ENCODE results near the gene NPAS3.

NPAS3 gene

DNA sequence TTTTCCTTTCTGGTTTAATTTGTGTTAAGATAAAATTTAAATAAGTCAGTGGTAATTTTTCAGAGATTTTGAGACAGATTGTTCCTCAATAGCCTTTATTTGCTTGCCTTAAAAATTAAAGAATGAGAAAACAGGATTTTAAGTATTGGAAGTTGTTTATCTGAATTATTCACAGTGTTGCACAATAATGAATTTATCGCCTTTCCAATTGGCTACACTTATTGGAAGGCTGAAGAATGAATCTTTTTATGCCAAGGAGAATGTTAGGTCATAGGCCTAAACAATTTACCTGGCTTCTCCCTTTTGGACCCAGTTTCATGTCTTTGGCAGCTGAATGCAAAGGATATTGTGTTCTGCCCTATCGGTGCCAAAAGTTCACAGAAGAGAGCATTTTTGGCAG is 250.2 kb downstream of the NPAS3 start:
- DNase-seq: no peak

DNA sequence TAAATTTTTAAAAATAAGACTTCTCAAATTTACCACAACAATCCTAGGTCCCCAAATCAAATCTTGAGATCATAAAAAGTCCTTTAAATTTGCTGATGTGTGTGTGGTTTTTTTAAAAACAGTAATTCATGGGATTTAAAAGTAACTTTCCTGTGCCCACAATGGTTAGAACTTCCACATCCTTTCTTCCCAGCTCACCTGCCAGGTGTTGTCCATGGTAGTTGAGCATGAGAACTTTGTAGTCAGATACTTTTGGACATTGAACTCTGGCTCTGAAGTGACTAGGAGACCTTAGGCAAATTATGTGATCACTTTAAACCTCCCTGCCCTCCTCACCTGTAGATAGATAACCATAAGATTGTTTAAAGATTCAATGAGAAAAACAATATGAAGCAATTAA is 253.2 kb downstream of the NPAS3 start:
- DNase-seq: no peak

DNA sequence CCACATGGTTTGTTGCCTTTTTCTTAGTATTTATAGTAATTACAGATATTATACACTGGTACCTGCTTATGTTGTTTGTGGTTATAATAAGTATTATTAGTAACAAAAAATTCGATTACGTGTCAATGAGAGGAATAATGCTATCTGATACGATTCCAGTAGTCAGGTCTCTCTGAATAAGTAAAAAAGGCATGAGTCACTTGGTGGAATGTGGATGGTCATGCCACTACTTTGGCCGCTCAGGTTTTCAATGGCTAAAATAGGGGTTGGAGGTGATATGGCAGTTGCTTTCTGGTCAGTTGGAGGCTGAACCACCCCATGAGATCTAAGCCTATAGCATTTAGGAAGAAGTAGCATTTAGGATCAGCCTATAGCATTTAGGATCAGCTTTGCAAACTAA is 255.9 kb downstream of the NPAS3 start:
- DNase-seq: no peak

DNA sequence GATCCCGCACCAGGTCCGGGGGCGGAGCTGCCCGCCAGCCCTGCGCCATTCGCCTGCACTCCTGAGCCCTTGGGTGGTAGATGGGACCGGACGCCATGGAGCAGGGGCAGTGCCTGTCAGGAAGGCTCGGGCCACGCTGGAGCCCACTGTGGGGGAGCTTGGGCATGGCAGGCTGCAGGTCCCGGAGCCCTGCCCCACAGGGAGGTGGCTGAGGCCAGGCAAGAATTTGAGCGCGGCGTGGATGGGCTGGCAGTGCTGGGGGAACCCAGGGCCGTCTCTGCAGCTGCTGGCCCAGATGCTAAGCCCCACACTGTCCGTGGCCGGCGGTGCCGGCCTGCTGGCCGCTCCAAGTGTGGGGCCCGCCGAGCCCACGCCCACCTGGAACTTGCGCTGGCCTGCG is 260.0 kb downstream of the NPAS3 start:
- DNase-seq: no peak

DNA sequence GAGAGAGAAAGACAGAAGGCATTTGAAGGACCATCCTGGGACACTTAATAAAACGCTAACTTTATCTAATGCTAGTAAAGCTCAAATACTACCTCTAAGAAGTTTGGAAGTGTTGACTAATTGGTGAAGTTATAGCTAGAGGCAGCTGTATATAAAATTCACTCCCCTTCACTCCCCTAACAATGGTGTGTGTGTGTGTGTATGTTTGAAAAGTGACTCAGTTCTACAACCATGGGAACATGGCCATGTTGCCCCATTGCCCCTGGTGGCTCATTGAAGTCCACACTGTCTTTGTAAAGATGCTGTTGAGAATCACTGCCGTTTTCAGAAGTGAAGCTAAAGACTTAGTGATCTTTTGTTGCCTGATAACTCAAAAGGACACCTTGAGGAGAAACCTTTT is 262.4 kb downstream of the NPAS3 start:
- DNase-seq: no peak

DNA sequence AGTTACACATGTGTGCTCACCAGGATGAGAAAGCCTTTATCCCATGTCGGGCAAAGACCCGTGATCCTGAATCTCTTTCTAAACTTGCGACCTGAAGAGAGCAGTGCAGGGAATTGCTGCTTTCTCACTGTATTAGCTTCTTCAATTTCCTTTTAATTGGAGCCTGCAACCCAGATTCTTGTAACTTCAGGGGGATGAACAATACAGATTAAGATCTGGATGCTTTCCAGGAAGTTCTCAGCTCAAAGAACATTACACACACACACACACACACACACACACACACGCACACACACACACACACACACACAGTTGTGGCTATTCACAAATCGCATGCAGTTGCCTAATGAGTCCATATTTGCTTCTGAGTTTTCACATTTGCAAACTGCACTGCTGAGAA is 268.3 kb downstream of the NPAS3 start:
- DNase-seq: no peak

DNA sequence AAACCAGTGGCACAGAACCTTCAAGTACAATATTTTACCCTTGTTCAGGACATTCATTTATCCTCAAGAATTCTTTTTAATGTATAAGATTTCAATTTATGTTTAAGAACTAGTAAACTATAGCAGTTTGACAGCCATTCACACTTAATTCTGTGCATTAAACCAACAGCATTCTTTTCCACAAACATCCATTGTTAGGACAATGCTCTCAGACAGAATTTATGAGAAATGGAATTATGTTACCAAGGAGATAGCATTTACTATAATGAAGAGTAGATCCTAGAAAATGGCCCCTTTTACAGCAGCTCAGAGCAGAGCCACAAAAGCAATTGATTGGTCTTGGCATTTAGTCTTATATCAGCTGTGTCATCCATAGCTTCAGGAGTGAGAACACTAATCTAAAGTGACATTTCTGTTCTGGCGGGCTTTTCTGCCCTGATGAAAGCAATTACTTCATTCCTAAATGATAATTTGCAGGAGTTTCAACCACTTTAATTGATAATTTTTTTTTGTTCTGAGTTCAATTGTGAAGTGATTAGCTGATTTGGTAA is 268.9 kb downstream of the NPAS3 start:
- DNase-seq: no peak

DNA sequence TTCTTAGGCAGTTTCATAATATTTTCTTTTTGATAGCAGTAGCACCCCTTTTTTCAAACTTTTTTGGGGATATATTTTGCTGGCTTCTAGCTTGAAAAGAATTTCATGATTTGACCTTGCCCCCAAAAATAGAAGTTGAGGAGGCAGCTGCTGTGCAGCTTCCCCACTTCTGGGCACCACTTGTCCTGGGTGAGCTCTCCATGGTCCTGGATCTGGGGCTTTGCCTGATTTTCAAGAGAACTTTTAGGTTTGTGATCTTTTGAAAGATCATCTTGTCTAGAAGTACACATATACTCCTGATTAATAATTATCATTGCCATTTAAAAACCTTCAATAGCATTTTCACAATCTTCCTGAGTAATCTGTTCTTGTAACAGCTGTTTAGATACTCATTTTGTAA is 271.6 kb downstream of the NPAS3 start:
- DNase-seq: no peak

DNA sequence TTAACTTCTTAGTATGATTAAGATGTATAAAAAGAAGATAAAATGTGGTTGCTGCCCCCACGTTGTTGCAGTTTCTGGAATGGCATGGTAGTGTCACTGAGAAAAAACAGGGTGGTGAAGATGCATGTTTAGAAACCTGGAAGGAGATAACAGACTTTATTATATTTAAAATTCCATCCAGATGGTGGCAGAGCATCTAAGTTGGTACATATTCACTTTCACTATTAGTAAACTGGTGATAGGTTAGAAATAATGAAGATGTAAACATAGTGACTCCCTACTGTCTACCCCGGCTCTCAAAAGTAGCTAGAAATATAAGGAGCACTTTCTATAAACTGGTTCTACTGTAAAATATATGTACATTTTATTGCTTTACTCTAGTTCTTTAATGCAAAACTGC is 279.3 kb downstream of the NPAS3 start:
- DNase-seq: no peak

DNA sequence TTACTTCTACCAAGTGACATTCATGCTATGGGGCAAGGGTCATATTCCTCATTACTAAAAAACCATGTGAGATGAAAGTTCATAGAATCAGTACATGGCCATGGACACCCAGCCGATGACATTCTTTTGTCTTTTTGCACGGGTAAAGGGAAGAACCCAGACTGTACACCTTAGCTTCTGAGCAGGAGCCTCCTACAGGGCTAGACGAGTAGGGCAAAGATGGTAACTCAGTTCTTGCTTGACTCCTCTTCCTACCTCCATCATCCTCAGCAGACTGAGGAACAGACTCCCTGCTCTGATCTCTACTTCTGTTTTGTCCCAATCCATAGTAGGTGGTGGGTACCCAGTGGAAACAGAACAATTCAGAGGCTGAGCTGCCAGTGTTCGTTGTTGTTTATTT is 281.3 kb downstream of the NPAS3 start:
- no peak for DNase-seq

DNA sequence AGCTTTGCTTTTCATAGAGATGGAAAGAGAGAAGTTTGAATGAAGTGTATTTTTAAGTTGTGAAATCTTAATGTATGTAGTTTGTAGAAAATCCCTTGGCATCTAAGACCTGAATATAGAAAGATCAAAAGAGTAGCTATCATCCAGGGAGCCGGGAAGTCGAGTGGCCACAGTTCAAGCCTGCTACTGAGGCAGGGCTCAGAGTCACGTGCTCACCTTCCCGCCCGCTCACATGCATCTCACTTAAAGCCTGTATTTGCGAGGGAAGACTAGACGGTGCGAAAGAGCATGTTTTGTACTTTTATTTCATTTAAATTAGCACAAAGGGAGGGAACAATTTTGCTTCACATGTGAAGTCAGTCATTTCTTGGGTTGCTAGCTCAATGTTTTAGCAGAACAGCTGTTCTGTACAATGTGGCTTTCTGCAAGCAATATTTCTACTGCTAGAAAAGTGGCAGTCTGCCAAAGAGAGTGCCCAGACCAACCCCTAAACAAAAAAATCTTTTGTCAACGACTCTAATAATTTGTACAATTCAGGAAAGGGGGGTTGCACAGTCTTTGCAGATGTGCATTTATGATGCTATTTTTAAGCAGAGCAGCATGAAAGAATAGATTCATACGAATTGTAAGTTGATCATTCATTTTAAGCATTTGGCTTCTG is 290.7 kb downstream of the NPAS3 start:
- no peak for DNase-seq

DNA sequence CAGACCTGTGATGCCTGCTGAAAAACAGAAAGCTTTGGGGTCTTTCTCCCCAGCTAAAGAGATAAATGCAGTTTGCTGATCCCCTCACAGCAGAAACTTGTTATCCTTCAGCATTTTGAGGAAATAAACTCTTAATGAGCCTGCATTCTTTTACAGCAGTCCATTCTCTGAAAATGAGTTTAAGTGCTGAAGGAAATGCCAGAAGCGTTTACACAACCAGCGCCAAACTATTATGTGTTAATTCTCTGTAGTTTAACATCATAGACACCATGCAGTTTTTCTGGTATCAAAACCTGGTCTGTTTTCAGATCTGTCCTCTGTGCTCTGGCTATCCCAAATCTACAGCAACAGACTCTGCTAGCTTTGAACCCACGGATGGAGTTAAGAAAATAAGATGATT is 291.3 kb downstream of the NPAS3 start:
- DNase-seq: no peak

DNA sequence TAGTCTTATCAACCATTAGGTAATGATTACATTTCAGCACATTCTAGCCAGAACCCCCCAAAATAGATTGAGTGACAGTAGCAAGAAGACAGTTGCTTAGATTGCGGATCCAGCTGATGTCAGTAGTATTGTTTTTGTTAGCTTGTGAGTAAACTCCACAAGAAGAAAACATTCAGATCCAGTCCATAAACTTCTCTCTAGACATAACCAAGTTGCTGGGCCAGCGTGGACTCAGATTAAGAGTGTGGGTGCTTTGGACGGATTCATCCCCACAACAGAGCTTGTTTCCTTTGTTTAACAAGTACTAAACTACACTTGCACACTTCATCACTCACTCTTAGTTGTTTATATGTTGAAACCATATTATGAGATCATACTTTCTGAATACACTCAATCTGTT is 293.4 kb downstream of the NPAS3 start:
- DNase-seq: no peak

DNA sequence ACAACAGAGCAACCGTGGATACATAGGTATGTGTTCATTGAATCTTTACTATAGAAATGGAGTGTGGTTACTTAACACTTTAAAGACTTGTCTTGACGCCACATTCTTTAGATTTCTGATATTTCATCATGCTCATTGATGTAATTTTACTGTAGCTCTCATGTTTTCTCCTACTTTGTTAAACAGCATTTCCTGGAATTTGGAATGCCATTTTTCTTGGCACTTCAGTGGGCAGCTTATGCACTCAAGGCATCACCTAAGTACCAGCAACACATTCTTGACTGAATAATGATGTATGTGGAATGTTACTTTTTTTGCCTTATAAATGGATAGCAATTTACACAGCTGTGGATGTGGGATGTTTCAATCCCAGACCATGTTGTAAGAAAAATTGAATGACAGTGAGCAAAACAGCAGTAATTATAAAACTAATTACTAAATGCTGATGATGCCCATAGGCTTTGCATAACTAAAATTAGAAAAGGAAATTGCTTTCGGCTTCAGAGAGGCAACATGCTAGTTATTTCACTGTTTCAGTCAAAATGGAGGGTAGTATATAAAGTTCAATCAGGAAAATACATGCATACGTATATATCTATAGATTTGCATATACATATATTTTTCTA is 298.5 kb downstream of the NPAS3 start:
- DNase-seq: no peak

DNA sequence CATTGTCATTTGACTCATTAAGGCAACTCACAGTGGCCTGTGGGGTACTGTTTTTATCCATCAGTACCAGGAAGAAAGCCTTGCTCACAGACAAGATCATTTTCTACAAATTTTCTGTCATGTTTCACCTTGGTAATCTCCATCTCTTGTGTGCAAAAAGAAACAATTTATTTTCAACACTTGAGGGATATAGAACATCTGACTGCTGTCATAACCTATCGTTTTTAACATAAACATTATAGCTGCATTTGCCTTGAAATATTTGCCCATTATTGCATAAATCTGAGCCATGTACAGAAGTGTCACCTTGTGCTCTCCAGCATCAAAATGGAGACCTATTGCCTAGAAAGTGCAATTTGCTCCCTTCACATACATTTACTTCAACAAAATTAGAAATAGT is 300.8 kb downstream of the NPAS3 start:
- no peak for DNase-seq

DNA sequence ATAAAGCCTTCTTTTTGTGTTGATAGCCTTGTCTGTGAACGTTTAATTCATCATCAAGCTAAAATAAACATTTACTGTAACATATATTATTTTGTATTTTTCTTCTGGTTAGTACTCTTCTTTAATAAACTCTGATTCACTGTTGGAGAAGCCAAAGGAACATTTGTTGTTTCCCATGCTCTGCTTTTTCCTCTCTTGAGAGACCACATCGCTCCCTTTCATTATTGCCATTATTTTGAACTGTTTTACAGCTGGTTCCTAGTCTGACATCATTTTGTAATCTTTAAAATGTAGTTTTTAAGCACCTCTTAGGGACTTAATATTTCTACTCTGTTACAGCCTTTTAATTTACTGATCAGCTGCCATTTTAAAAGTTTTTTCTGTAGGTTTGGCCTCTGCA is 301.8 kb downstream of the NPAS3 start:
- no peak for DNase-seq

DNA sequence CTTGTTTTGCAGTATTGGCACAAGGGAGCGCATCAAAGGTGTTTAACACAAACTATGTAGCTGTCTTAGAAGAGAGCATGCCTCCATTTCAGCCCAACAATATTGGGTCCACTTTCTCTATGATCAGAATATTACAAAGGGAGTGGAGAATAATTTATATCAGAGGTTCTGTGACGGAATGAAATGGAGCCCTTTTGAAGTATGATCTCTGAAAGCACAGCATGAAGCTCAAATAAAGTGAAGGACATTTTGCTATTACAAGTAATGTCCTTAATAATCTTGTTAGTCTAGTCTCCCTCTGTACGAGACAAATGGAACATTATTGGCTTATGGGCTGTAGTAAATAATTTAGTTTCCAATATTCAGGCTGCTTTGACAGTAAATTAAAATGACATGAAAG is 302.7 kb downstream of the NPAS3 start:
- DNase-seq: no peak

DNA sequence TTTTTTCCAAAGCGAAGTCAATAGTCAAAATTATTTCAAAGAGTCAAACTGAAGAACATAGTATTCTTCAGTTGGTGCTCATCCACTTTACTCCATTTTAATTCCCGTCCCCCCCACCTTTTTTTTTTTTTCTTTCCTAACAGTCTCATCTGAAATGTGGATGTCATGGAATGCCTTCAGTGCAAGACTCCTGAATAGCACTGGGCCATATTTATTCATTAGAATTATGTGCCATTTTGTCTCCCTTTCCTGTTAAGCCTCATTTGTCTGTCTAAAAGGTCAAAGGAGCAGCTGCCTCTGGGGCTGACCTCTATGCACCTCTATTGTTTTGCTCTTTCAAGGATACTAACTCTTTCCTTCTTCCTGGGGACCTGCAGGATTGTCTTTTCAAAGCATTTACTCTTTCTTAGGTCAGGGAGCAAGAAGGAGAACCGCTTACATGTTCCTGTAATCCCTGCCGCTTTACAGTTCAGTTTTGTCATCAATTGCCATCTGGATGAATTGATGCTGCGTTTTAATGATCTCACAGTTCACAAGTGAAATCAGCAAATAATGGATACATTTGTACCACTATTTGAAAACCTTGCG is 310.6 kb downstream of the NPAS3 start:
- DNase-seq: no peak

DNA sequence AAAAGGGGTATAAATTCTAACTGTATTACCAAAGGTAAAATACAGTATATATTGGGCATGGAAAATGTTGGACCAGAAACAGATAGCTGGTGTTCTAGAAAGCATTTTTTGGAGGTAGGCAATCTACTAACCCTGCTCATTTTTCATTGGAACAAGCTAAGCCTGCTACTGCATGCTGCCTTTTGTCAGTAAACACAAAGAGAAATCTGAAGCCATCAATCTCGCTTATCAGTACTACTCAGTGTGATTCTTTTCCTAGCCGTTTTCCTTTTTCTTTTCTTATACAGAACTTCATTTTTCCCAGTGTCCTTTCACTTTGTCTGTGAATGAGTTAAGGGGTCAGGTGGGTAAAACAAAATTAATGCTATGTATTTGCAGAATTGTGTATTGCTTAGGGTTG is 312.3 kb downstream of the NPAS3 start:
- no peak for DNase-seq

DNA sequence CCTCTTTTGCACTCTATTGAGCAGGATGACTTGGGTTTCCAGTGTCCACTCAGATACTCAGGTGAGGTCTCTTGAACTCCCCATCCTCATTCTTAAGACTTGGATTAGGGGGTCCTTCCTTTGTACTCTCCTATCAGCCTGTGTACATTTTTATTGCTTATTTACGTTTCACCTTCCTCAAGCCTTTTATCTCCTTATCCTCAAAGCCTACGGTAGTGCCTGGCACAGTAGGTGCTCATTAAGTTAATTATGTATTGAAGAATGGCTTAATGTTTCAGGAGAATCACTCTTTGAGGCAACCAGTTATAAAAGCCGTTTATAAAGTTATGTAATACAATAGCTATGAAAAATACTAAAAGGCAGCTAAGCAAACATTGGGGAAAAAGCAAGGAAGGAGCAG is 315.7 kb downstream of the NPAS3 start:
- no peak for DNase-seq

DNA sequence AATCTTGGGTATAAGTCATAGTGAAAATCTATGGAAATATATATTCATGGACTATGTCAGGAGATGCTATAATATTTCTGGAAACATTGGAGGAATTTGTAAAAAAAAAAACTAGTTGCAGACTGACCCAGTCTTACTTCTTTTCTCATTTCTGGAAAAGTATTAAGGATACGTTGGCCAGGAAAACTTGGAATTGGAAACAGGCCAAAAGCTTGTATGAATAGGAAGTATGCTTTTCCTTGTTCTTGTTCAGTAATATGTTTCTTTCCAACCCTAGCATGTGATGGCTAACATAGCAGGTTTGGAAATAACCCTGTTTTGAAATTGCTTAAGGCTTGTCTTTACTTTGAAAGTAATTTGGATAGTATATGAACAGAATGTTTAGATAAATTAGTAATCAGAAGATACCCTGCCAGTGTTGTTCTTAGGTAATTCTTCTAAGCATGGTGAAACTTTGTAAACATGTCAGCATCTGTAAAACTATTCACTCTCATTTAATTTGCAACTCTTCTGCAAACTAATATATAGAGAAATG is 316.2 kb downstream of the NPAS3 start:
- no peak for DNase-seq

DNA sequence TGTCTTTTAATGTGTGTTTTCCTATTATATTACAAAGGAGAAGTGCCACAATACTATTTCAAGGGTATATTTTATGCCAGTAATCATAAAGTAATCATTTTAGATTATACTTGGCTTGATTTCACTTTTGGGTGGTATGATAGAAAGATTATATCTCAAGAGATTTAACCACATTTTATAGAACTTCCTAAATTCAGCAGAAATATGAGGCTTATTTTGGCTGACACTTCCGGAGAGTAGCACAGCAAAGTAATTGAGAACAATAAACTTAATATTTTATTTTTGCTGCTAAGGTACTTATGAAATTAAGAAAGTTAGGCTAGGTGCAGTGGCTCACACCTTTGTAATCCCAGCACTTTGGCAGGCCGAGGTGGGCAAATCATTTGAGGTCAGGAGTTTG is 319.1 kb downstream of the NPAS3 start:
- no peak for DNase-seq

DNA sequence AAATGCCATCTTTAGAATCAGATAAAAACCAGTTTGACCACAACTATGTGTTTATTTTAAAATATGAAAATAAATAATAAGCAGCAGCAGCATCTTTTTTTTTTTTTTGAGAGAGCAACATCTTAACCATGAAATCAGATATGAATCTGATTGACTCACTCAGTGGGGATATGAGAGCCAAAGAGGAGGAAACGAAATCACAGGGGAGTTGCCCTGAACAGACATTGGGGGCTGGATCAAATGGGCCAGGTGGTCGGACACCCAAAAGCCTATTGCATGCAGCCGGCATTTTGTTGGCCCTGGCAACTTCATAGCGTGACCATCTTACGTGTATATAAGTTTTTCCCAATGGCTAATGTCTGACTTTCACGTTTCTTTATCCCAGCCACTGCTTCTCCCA is 321.1 kb downstream of the NPAS3 start:
- no peak for DNase-seq

DNA sequence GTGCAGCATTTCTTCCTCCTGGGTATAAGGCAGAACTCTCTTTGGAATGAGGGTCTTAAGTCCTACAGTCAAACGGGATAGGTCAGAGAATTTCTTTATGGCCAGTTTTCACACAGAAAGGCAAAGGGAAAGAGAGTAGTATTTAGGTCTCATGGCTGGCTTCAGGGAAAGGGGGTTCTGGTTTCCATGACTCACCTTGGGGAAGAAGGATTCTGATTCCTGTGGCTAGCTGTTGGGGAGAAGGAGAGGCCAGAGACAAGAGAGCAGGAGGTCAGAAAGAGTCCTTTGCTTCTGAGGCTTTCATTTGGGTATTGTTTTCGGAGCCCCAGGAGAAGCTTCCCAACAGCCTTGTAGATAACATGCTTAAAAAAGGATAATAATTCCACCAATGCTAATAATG is 332.5 kb downstream of the NPAS3 start:
- DNase-seq: no peak
